ENCODE data around the gene ABCG1. TPM values are rescaled to one million over a fixed set of nuclear protein-coding genes. Genes with fewer than 3 reads are reported as not detected.

ABCG1 gene
- total and polyA plus RNA-seq, 2 donors (not counting 1 experiment from before 2014, with no cell fraction given): under 0.01 to 0.12 TPM

GRCh38 chr21:42264245-42265195 lies 45.6 kb downstream of the ABCG1 start:
- Histone ChIP-seq H3K4me2 (ENCODE audit: extremely low read depth, insufficient read depth, low read length) (no peak overlapping the region), H3K27ac (ENCODE audit: insufficient read depth, low read length) (no peak overlapping the region), H3K36me3 (ENCODE audit: control insufficient read depth, insufficient read depth, low read length) (no peaks in the 10 kb centered on the region), H3K9ac (ENCODE audit: insufficient read depth, low read length) (no peak overlapping the region), H3K9me3 (ENCODE audit: control insufficient read depth, insufficient read depth, low read depth, low read length) (no peaks in the 10 kb centered on the region), H3K4me3 (replicated peaks in 1 of 4; ENCODE audit: control extremely low read depth in 1 of 4, insufficient read depth in 1 of 4, low read depth in 3 of 4, low read length in 4 of 4) (no peak overlapping the region), H3K79me2 (ENCODE audit: control insufficient read depth, insufficient read depth, low read length) (no peaks in the 10 kb centered on the region), H4K20me1 (ENCODE audit: control insufficient read depth, extremely low read depth, insufficient read depth, low read length) (no peaks in the 10 kb centered on the region), H3K4me1 (ENCODE audit: control insufficient read depth, extremely low read depth, insufficient read depth, low read length) (no peaks in the 10 kb centered on the region), H3K27me3 (ENCODE audit: control insufficient read depth, insufficient read depth, low read length) (peaks cover 3% of the 10 kb centered on the region), H2AFZ (ENCODE audit: low read length) (no peak overlapping the region)
- TF ChIP-seq CTCF (conservative IDR thresholded peaks at IDR 0.05 in 1 of 2, IDR thresholded peaks at IDR 0.05 in 1 of 2; ENCODE audit: low read depth in 1 of 2, low read length in 2 of 2) (no peak), EZH2 (IDR thresholded peaks at IDR 0.05; ENCODE audit: low read length, missing control alignments) (no peak)
- DNase-seq (ENCODE audit: low read depth in 2 of 2): no peak

- DNase-seq (ENCODE audit: low read depth in 2 of 2): no peak
- TF ChIP-seq EZH2 (IDR thresholded peaks at IDR 0.05; ENCODE audit: low read length, missing control alignments): no peak
- no peak for TF ChIP-seq CTCF (conservative IDR thresholded peaks at IDR 0.05 in 1 of 2, IDR thresholded peaks at IDR 0.05 in 1 of 2; ENCODE audit: low read depth in 1 of 2, low read length in 2 of 2)
Observed at GRCh38 chr21:42265231-42265812, 46.4 kb downstream of the ABCG1 start.

GRCh38 chr21:42266971-42267556 lies 48.1 kb downstream of the ABCG1 start:
- Histone ChIP-seq H2AFZ (ENCODE audit: low read length) (no peak overlapping the region), H3K36me3 (ENCODE audit: control insufficient read depth, insufficient read depth, low read length) (no peaks in the 10 kb centered on the region), H3K9ac (ENCODE audit: insufficient read depth, low read length) (no peak overlapping the region), H3K79me2 (ENCODE audit: control insufficient read depth, insufficient read depth, low read length) (no peaks in the 10 kb centered on the region), H3K27ac (ENCODE audit: insufficient read depth, low read length) (no peak overlapping the region), H3K27me3 (ENCODE audit: control insufficient read depth, insufficient read depth, low read length) (no peaks in the 10 kb centered on the region), H3K4me2 (ENCODE audit: extremely low read depth, insufficient read depth, low read length) (no peak overlapping the region), H3K9me3 (ENCODE audit: control insufficient read depth, insufficient read depth, low read depth, low read length) (no peaks in the 10 kb centered on the region), H3K4me1 (ENCODE audit: control insufficient read depth, extremely low read depth, insufficient read depth, low read length) (no peaks in the 10 kb centered on the region), H3K4me3 (replicated peaks in 1 of 4; ENCODE audit: control extremely low read depth in 1 of 4, insufficient read depth in 1 of 4, low read depth in 3 of 4, low read length in 4 of 4) (no peak overlapping the region), H4K20me1 (ENCODE audit: control insufficient read depth, extremely low read depth, insufficient read depth, low read length) (no peaks in the 10 kb centered on the region)
- TF ChIP-seq EZH2 (IDR thresholded peaks at IDR 0.05; ENCODE audit: low read length, missing control alignments): no peak
- no peak for TF ChIP-seq CTCF (conservative IDR thresholded peaks at IDR 0.05 in 1 of 2, IDR thresholded peaks at IDR 0.05 in 1 of 2; ENCODE audit: low read depth in 1 of 2, low read length in 2 of 2)
- no peak for DNase-seq (ENCODE audit: low read depth in 2 of 2)

More at GRCh38 chr21:42265231-42265812, 46.4 kb downstream of the ABCG1 start:
- Histone ChIP-seq H3K9me3 (ENCODE audit: control insufficient read depth, insufficient read depth, low read depth, low read length) (no peaks in the 10 kb centered on the region), H2AFZ (ENCODE audit: low read length) (no peak overlapping the region), H3K4me2 (ENCODE audit: extremely low read depth, insufficient read depth, low read length) (no peak overlapping the region), H3K9ac (ENCODE audit: insufficient read depth, low read length) (no peak overlapping the region), H3K4me1 (ENCODE audit: control insufficient read depth, extremely low read depth, insufficient read depth, low read length) (no peaks in the 10 kb centered on the region), H3K79me2 (ENCODE audit: control insufficient read depth, insufficient read depth, low read length) (no peaks in the 10 kb centered on the region), H3K27ac (ENCODE audit: insufficient read depth, low read length) (no peak overlapping the region), H4K20me1 (ENCODE audit: control insufficient read depth, extremely low read depth, insufficient read depth, low read length) (no peaks in the 10 kb centered on the region), H3K27me3 (ENCODE audit: control insufficient read depth, insufficient read depth, low read length) (peaks cover 3% of the 10 kb centered on the region), H3K4me3 (replicated peaks in 1 of 4; ENCODE audit: control extremely low read depth in 1 of 4, insufficient read depth in 1 of 4, low read depth in 3 of 4, low read length in 4 of 4) (no peak overlapping the region), H3K36me3 (ENCODE audit: control insufficient read depth, insufficient read depth, low read length) (no peaks in the 10 kb centered on the region)
